ENCODE data around the gene RNF151. TPM values are rescaled to one million over a fixed set of nuclear protein-coding genes. Genes with fewer than 3 reads are reported as not detected.
A peak's percentile ranks its signal among the peaks of the same experiment; 100 is the strongest.

Gene RNF151
- total RNA-seq, 2 experiments from 2014 or later, result not detected

- no peaks in the 10 kb centered on the region for H3K36me3 Mint-ChIP-seq (ENCODE audit: low read depth)
- Histone ChIP-seq H3K27ac (ENCODE audit: low read depth in 1 of 2, low read length in 2 of 2) (no peak overlapping the region), H3K36me3 (ENCODE audit: insufficient read depth, low read length) (no peaks in the 10 kb centered on the region), H3K27me3 (ENCODE audit: control insufficient read depth in 1 of 2, insufficient read depth in 2 of 2, low read length in 2 of 2) (peaks cover 10 to 13% of the 10 kb centered on the region in 2 experiments), H3K9me3 (ENCODE audit: control insufficient read depth in 1 of 2, insufficient read depth in 1 of 2, low read length in 2 of 2) (no peaks in the 10 kb centered on the region), H3K4me1 (ENCODE audit: insufficient read depth, low read length) (peaks cover 14% of the 10 kb centered on the region), H3K4me3 (ENCODE audit: low read length) (no peak overlapping the region)
- no peak for TF ChIP-seq CTCF (IDR thresholded peaks at IDR 0.05)
- ChIA-PET POLR2A (no interaction called here), CTCF (interaction anchor here (1.3 kb wide), 1 partner anchor 11 kb away, joined by 7 read pairs; no protein-coding TSS in a partner anchor)
- no peak for ATAC-seq (ENCODE audit: poor library complexity)
- DNase-seq, result no peak
- H3K4me3 Mint-ChIP-seq, result no peak overlapping the region
- H3K4me1 Mint-ChIP-seq (ENCODE audit: low read depth), result peaks cover 2% of the 10 kb centered on the region
- H3K27me3 Mint-ChIP-seq, result peaks cover 6% of the 10 kb centered on the region
- intact Hi-C loops (cut with DNase I, micrococcal nuclease), result no loop called here
- H3K27ac Mint-ChIP-seq, result no peak overlapping the region
- H3K9me3 Mint-ChIP-seq, result no peaks in the 10 kb centered on the region
Measured at GRCh38 chr16:2015117-2015946, 48.7 kb downstream of the RNF151 start.

GRCh38 chr16:2015947-2016208 lies 49.2 kb downstream of the RNF151 start:
- ATAC-seq (ENCODE audit: poor library complexity), result no peak
- H3K9me3 ChIP-seq (ENCODE audit: control insufficient read depth in 1 of 2, insufficient read depth in 1 of 2, low read length in 2 of 2), result no peaks in the 10 kb centered on the region
- H3K27me3 ChIP-seq (ENCODE audit: control insufficient read depth in 1 of 2, insufficient read depth in 2 of 2, low read length in 2 of 2), result peaks cover 15 to 18% of the 10 kb centered on the region in 2 experiments
- H3K4me3 ChIP-seq (ENCODE audit: low read length), result no peak overlapping the region
- no peaks in the 10 kb centered on the region for H3K36me3 ChIP-seq (ENCODE audit: insufficient read depth, low read length)
- no peak overlapping the region for H3K27ac ChIP-seq (ENCODE audit: low read depth in 1 of 2, low read length in 2 of 2)
- H3K4me1 ChIP-seq (ENCODE audit: insufficient read depth, low read length), result peaks cover 14% of the 10 kb centered on the region
- no peaks in the 10 kb centered on the region for H3K36me3 Mint-ChIP-seq (ENCODE audit: low read depth)
- no peak for DNase-seq
- H3K9me3 Mint-ChIP-seq, result no peaks in the 10 kb centered on the region
- no peaks in the 10 kb centered on the region for H3K4me1 Mint-ChIP-seq (ENCODE audit: low read depth)
- H3K4me3 Mint-ChIP-seq, result no peak overlapping the region
- CTCF ChIA-PET, result interaction anchor here (1.1 to 1.5 kb wide), 5 partner anchors 12 to 139 kb away, joined by 3 to 8 read pairs (median 7); partner anchors contain the start of gene TRAF7
- no peak for TF ChIP-seq CTCF (IDR thresholded peaks at IDR 0.05)
- no peak overlapping the region for H3K27ac Mint-ChIP-seq
- H3K27me3 Mint-ChIP-seq, result peaks cover 11% of the 10 kb centered on the region
- intact Hi-C loops (cut with DNase I, micrococcal nuclease), result no loop called here
- POLR2A ChIA-PET, result interaction anchor here (1.2 kb wide), 1 partner anchor 140 kb away, joined by 3 read pairs; the partner anchor contains the start of gene TRAF7

DNA sequence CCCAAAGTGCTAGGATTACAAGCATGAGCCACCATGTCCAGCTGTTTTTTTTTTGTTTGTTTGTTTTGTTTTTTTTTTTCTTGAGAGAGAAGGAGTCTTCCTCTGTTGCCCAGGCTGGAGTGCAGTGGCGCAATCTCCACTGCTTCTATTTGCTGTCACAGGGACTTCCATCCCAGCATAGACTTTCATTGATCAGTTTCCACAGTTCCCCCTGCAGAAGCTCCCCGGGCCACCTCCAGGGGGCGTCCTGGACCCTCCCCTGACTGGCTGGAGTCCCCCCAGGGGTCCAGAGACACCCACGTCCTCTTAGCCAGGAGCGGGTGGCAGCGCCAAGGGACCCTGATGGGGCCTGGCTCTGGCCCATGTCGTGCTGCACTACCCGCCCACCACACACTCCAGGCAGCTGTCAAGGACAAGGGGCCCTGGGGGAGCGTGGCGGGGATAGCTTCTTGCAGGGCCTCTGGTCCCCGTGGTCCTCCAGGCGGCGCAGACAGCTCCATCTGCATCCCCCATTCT lies 49.8 kb downstream of the RNF151 start:
- Histone ChIP-seq H3K36me3 (ENCODE audit: insufficient read depth, low read length) (no peaks in the 10 kb centered on the region), H3K27ac (ENCODE audit: low read depth in 1 of 2, low read length in 2 of 2) (no peak overlapping the region), H3K9me3 (ENCODE audit: control insufficient read depth in 1 of 2, insufficient read depth in 1 of 2, low read length in 2 of 2) (no peaks in the 10 kb centered on the region), H3K27me3 (ENCODE audit: control insufficient read depth in 1 of 2, insufficient read depth in 2 of 2, low read length in 2 of 2) (peaks cover 20 to 22% of the 10 kb centered on the region in 2 experiments), H3K4me3 (ENCODE audit: low read length) (no peak overlapping the region), H3K4me1 (ENCODE audit: insufficient read depth, low read length) (peaks cover 15% of the 10 kb centered on the region)
- DNase-seq (peak in 3 of 14 experiments; percentile 43 to 49 (median 46)), ATAC-seq (ENCODE audit: poor library complexity) (no peak)
- Mint-ChIP-seq H3K27ac (no peak overlapping the region), H3K9me3 (no peaks in the 10 kb centered on the region), H3K36me3 (ENCODE audit: low read depth) (no peaks in the 10 kb centered on the region), H3K4me1 (ENCODE audit: low read depth) (no peaks in the 10 kb centered on the region), H3K4me3 (no peak overlapping the region), H3K27me3 (peaks cover 14% of the 10 kb centered on the region)
- intact Hi-C loops (cut with DNase I, micrococcal nuclease), result no loop called here
- TF ChIP-seq CTCF (IDR thresholded peaks at IDR 0.05), result peak; percentile 33
- CTCF ChIA-PET, result interaction anchor here (1.1 to 1.5 kb wide), 5 partner anchors 12 to 139 kb away, joined by 3 to 8 read pairs (median 7); partner anchors contain the start of gene TRAF7
- POLR2A ChIA-PET, result interaction anchor here (1.2 kb wide), 1 partner anchor 139 kb away, joined by 3 read pairs; the partner anchor contains the start of gene TRAF7

Other genes starting within 250 kb of the RNF151 start
- 10 to 100 TPM; 46.2 to 54.2 TPM for gene NME3, start 195.3 kb upstream of the RNF151 start, total RNA-seq
- 10 to 100 TPM; 28.6 to 30.8 TPM for gene EME2, start 194.0 kb upstream of the RNF151 start, total RNA-seq
- 10 to 100 TPM; 25.5 to 26.9 TPM for gene MRPS34, start 193.7 kb upstream of the RNF151 start, total RNA-seq
- 10 to 100 TPM; 86.3 to 87.6 TPM for gene SPSB3, start 184.3 kb upstream of the RNF151 start, total RNA-seq
- gene NUBP2, start 183.9 kb upstream of the RNF151 start, total RNA-seq, result 10 to 100 TPM; 36.4 to 38.1 TPM
- under 1 TPM; 0.67 to 0.80 TPM for gene IGFALS, start 173.2 kb upstream of the RNF151 start, total RNA-seq
- gene HAGH, start 140.0 kb upstream of the RNF151 start, total RNA-seq, result 10 to 100 TPM; 20.9 to 22.7 TPM
- gene FAHD1, start 139.7 kb upstream of the RNF151 start, total RNA-seq, result 1 to 10 TPM; 4.1 to 4.5 TPM
- gene MEIOB, start 94.7 kb upstream of the RNF151 start, total RNA-seq, result not detected
- not detected for gene HS3ST6, start 48.4 kb upstream of the RNF151 start, total RNA-seq
- gene MSRB1, start 23.7 kb upstream of the RNF151 start, total RNA-seq, result 1 to 10 TPM; 2.3 to 2.4 TPM
- not detected for gene RPL3L, start 12.2 kb upstream of the RNF151 start, total RNA-seq
- 10 to 100 TPM; 40.7 to 41.1 TPM for gene NDUFB10, start 7.3 kb upstream of the RNF151 start, total RNA-seq
- gene RPS2, start 2.0 kb upstream of the RNF151 start, total RNA-seq, result 1,000 to 10,000 TPM; 3,604 to 3,755 TPM
- gene TBL3, start 5.2 kb downstream of the RNF151 start, total RNA-seq, result 10 to 100 TPM; 12.7 to 15.5 TPM
- gene NOXO1, start 14.6 kb downstream of the RNF151 start, total RNA-seq, result under 1 TPM; 0.56 to 0.99 TPM
- 10 to 100 TPM; 14.5 TPM for gene GFER, start 17.3 kb downstream of the RNF151 start, total RNA-seq
- gene SYNGR3, start 23.1 kb downstream of the RNF151 start, total RNA-seq, result 1 to 10 TPM; 3.8 to 3.9 TPM
- gene ZNF598, start 43.0 kb downstream of the RNF151 start, total RNA-seq, result 10 to 100 TPM; 39.7 to 43.6 TPM
- under 1 TPM in 1 of 2 experiments, not detected in 1; 0.80 TPM for gene NPW, start 52.9 kb downstream of the RNF151 start, total RNA-seq
- 1 to 10 TPM; 1.9 to 2.0 TPM for gene NHERF2, start 60.0 kb downstream of the RNF151 start, total RNA-seq
- 1 to 10 TPM; 2.7 to 2.9 TPM for gene NTHL1, start 81.0 kb downstream of the RNF151 start, total RNA-seq
- gene TSC2, start 81.1 kb downstream of the RNF151 start, total RNA-seq, result 10 to 100 TPM; 83.0 to 85.0 TPM
- 10 to 100 TPM; 80.3 to 85.6 TPM for gene PKD1, start 169.0 kb downstream of the RNF151 start, total RNA-seq
- gene RAB26, start 181.8 kb downstream of the RNF151 start, total RNA-seq, result not detected
- gene TRAF7, start 188.9 kb downstream of the RNF151 start, total RNA-seq, result 10 to 100 TPM; 19.9 to 24.0 TPM
- under 1 TPM in 1 of 2 experiments, not detected in 1; 0.06 TPM for gene CASKIN1, start 229.7 kb downstream of the RNF151 start, total RNA-seq
- gene MLST8, start 238.6 kb downstream of the RNF151 start, total RNA-seq, result 10 to 100 TPM; 22.9 to 26.4 TPM
- gene BRICD5, start 244.0 kb downstream of the RNF151 start, total RNA-seq, result 1 to 10 TPM; 4.2 to 5.0 TPM
- 1 to 10 TPM; 8.1 to 8.5 TPM for gene PGP, start 248.0 kb downstream of the RNF151 start, total RNA-seq